ENCODE results near the gene RUFY1.
"Not testable (repeated sequence)": the region's sequence is repeated elsewhere in the genome, so short reads cannot be mapped to it uniquely, and the experiment has no call there.

The RUFY1 gene, protein sequence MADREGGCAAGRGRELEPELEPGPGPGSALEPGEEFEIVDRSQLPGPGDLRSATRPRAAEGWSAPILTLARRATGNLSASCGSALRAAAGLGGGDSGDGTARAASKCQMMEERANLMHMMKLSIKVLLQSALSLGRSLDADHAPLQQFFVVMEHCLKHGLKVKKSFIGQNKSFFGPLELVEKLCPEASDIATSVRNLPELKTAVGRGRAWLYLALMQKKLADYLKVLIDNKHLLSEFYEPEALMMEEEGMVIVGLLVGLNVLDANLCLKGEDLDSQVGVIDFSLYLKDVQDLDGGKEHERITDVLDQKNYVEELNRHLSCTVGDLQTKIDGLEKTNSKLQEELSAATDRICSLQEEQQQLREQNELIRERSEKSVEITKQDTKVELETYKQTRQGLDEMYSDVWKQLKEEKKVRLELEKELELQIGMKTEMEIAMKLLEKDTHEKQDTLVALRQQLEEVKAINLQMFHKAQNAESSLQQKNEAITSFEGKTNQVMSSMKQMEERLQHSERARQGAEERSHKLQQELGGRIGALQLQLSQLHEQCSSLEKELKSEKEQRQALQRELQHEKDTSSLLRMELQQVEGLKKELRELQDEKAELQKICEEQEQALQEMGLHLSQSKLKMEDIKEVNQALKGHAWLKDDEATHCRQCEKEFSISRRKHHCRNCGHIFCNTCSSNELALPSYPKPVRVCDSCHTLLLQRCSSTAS

DNA sequence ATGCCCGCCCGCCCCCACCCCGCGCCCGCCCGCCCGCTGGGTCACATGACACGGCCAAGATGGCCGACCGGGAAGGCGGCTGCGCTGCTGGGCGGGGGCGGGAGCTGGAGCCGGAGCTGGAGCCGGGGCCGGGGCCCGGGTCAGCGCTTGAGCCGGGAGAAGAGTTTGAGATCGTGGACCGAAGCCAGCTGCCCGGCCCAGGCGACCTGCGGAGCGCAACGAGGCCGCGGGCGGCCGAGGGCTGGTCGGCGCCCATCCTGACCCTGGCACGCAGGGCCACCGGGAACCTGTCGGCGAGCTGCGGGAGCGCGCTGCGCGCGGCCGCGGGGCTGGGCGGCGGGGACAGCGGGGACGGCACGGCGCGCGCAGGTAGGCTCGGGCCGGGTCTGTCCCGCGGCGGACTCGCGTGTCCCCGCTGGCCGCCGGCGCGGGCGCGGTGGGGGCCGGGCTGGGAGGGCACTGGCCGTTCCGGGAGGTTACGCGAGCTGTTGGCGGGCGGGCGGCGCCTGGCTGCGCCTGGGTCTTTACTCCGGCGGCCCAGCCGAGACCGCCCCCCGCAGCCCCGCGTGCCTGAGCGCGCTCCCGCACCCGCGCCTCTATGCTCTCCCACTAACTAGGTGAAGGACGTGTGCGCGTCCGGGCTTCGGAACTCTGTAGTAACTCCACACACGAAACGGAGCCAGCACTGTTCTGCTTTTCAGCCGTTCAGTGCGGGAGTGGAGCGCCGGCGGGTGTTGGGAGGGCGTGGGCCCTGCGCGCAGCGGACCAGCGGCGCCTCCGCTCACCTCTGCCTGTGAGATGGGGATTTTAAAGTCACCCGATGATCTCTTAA lies at the start of gene RUFY1:
Gene RUFY1 (plus strand): TSS at position 44 of the 832 bp plus-strand sequence. CDS start 16 bp downstream, at position 60.
- no peak for DNase-seq

- not testable (repeated sequence) for DNase-seq
Observed at GRCh38 chr5:179501997-179502396, 48.4 kb upstream of the RUFY1 start.

- not testable (repeated sequence) for DNase-seq
Observed at GRCh38 chr5:179502420-179502819, 47.9 kb upstream of the RUFY1 start.

- no peak for DNase-seq
Observed at GRCh38 chr5:179504191-179504590, 46.2 kb upstream of the RUFY1 start.

DNA sequence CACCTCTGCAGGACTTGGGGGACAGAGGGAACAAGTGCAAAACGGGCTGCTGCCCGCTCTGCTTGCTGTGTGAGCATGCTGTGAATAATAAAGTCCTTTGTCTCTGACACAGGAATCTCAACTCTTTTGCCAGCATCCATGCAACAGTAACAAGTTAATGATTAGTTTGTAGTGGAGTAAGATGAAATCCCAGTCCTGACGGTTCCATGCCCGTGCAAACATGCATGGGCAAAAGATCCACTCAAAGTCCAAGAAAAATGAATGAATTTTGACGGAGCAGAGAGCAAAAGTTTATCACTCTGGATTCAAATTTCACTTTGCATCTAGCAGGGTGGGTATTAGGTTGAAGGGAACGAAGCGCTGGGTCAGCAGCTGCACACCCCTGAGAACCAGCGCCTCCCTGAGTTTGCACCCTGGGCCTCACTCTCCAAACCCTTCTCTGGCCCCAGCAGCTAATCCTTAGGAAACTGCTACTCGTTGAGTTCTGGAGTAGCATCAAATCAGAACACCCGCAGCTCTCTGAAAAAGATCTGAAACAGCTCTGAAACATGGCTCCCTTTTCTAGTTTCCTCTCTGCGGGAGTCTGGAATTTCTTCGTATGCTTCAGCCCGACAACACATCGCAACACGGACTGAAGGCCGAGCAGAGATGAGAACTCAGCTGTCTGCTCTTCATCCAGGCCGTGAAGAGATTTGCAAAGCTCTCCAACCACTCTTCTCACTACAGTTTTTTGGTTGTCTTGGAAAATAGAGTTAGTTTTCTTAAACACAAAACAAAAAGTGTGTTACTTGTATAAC lies 45.6 kb upstream of the RUFY1 start:
- no peak for DNase-seq

GRCh38 chr5:179505636-179506261 lies 44.6 kb upstream of the RUFY1 start:
- DNase-seq, result no peak

GRCh38 chr5:179509239-179509638 lies 41.1 kb upstream of the RUFY1 start:
- DNase-seq, result no peak

- DNase-seq, result no peak
Observed at GRCh38 chr5:179509845-179510244, 40.5 kb upstream of the RUFY1 start.

DNA sequence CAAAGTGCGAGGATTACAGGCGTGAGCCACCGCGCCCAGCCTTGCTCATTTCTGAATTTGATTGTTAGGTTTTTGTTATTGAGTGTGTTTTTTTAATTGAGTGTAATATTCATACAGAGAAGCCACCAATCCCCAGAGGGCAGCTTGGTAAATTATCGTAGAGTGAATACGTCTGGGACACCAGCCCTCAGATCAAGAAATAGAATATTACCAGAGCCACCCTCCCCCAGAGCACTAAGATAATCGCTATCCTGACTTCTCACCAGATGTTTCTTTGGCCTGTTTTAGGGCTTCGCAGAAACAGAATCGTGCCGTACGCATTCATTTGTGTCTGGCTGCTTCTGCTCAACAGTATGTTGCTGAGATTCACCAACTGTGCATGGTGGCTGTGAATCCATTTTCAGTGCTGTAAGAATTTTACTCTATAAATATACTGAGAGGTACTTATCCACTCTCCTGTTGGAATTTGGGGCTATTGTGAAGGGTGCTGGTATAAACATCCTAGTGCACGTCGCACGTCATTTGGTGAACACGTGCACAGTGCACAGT lies 37.8 kb upstream of the RUFY1 start:
- no peak for DNase-seq

DNA sequence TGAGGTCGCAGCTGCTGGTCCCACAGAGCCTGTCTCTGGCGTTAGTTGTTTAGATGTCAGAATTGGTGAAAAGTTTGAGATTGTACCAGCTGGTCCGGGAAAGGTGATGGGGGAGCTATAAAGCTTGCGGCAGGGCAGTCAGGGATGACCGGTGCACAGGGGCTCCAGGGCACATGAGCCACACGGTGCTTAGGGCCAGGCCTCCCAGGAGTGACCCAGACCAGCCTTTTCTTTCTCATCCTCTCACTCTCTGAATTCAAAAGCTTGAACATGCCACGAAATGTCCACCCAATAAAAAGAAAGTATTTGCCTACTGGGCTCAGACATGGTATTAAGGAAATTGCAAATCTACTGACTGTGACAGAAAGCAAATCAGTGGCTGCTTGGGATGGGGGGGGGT lies 34.9 kb upstream of the RUFY1 start:
- DNase-seq, result not testable (repeated sequence)

- DNase-seq, result no peak
Observed at GRCh38 chr5:179516221-179516620, 34.1 kb upstream of the RUFY1 start.

DNA sequence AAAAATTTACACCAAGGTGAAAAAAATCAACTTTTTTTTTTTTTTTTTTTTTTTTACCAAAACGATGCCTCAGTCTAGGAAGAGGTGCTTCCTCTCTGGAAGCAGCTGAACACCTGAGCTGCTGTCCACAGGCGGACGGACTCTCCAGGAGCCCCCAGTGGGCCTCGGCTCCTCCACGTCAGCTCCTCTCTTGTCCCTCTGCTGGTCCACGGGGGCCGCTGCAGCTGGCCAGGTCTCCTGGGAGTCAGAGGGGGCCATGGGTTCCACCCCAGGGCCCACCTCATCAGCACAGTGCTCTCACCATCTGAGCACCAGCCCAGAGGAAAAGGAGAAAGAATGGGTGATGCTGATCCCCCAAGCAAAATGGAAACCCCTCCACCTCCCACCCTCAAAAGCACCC lies 32.6 kb upstream of the RUFY1 start:
- DNase-seq, result not testable (repeated sequence)

DNA sequence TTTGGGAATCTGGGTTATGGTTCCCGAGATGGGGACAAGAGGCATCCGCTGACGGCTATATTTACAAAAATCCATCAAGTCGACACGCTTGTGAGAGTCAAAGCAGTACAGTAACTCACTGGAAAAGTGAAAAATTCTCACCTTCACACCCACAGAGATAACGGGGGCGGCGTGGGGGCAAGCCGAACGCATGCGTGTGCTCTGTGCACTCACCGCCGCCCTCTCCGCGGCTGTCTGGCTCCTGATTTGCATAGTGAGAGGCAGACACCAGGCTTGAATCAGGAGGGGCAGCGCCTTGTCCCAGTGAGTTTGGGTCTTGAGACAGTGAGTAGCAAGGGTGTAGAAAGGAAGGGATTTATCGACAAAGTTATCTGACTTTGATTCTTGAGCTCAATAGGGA lies 32.0 kb upstream of the RUFY1 start:
- not testable (repeated sequence) for DNase-seq

DNA sequence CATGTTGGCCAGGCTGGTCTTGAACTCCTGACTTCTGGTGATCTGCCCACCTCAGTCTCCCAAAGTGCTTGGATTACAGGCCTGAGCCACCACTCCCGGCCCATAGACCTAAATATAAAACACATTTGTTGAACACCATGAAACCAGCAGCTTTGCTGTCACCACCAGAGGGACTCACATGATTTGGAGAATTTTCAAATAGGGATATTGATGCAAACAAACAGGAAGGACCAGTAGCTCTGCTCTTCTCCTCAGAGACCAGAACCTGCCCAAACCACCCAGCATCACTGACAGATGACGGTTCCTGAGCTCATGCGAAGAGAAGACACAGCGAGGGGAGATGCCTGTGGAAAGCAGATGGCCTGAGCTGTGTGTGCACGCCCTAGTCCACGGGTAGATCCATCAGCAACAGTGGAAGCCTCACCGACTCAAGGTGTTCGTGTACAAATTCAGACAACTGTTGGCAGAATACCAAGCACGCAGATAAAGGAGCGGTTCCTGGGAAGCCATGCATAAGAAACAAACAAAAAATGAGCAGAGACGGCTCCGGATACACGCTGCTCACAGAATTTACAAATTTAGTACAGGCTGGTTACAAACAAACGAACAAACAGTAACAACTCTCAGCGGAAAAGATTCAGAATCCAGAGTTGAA lies 30.8 kb upstream of the RUFY1 start:
- not testable (repeated sequence) for DNase-seq

DNA sequence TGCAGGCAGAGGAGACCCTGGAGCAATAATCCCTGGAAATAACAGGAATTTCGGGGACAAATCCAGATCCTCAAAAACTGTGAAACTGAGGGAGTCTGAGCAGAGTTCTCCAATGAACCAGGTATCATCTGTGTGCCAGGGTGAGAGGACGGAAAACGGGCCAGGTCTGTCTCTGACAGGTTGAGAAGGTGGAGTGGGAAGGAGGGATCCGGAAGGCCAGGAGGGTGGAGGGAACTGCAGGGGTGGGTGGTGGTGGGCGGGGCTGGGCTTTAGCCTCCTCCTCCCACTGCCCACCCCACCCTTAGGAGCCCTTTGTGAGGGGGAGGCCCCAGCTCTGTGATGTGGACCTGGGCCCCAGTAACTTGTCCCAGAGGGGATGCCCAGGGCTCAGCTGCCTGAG lies 28.2 kb upstream of the RUFY1 start:
- DNase-seq, result not testable (repeated sequence)

DNA sequence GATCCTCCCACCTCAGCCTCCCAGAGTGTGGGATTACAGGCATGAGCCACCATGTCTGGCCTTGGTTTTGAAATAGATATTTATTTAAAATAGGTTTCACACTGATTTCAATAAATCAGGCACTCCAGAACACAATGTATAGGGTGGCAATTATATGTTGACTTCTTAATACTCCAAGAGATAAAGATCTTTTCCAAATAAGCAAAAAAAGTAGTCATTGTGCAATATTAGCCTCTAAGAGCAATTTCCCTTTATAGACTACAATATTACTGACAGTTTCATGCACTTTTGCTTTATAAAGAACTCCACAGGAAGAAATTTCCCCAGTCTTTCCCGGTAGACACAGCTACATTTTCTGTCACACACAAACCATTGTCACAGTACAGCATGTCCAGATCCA lies 23.4 kb upstream of the RUFY1 start:
- no peak for DNase-seq

DNA sequence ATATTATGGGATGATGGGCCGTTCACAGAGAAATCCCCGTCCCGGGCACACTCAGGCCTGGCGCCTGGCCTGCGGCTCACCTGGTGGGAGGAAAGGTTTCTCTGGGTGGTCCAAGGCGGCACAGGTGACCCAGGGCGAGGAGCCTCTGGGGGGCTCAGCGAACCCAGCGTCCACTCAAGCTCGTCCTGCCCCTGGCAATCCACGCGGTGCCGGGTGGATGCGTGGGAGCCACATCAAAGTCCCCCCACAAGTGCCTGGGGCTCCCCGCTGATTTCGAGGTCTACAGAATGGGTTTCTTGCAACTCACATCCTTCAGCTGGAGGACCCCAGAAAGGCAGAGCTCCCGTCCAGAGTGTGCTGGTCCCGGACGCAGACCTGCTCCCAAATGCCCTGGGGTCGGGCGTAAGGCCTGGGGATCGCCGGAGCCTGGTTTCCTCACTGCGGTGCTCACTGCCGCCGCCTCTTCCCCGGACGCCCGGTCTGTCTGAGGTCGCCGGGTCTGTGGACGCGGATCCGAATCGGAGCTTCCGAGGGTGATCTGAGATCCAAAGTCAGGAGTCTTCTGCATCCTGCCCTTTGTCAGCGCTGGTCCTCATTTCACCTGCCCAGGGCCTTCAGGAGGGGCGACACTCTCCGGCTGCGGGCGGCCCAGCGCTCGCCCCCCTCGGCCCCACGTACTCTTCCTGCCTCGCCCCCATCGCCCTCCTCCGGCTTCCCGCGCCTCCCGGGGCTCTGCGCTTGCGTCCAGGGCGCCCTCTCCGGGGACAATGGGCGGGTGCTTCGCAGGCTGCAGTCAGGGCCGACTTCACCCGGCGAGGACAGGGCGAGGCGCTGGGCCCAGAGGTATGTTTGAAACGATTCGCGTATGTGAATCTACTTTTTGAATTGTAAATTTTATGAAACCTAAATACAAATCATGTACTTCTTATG lies 20.0 kb upstream of the RUFY1 start:
- DNase-seq, result no peak

DNA sequence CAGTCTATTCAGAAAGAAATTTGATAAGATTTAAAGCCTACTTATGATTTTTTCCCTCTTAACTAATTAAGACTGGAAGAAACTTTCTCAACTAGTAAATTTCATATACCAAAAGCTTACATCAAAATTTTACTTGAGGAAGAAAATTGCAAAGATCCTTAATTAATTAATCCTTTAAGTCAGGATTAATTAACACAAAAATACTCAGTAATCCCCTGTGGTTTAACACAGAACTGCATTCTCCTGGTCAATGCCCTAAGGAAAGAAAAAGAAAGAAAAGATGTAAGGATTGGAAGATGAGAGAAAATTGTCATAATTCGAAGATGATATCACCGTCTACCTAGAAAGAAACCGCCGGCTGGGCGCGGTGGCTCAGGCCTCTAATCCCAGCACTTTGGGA lies 17.3 kb upstream of the RUFY1 start:
- DNase-seq, result no peak

GRCh38 chr5:179533907-179534306 lies 16.4 kb upstream of the RUFY1 start:
- no peak for DNase-seq

DNA sequence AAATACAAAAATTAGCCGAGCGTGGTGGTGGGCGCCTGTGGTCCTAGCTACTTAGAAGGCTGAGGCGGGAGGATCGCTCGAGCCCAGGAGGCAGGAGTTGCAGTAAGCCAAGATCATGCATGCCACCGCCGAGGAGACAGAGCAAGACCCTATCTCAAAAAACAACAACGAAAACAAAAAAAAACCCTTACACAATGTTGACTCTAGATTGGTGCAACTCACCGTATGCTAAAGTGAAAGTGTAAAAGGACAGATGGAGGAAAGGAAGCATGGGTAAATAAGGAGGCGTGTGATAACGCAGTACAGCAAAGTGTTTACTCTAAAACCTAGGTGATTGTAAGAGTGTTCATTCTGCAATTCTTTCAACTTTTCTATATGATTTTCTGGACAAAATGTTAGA lies 15.9 kb upstream of the RUFY1 start:
- no peak for DNase-seq
